GM10847 (cell line): ENCODE data around the gene MYL5.

ENCODE experiments used
- POLR2A ChIP-seq: IDR thresholded peaks from 2 replicates; pipeline ENCODE4 v1.6.1; 2011; ENCODE audit not compliant: insufficient read length; ENCODE audit errors: extremely low read depth

Gene MYL5

GRCh38 chr4:661881-662761, 12.2 kb upstream of the MYL5 start:
- no peak for TF ChIP-seq POLR2A

GRCh38 chr4:663046-663437, 11.3 kb upstream of the MYL5 start:
- no peak for TF ChIP-seq POLR2A

- no peak for TF ChIP-seq POLR2A
Observed at GRCh38 chr4:663438-664428, 10.6 kb upstream of the MYL5 start.

GRCh38 chr4:664713-665231, 9.6 kb upstream of the MYL5 start:
- no peak for TF ChIP-seq POLR2A

- TF ChIP-seq POLR2A: no peak
Observed at GRCh38 chr4:665381-665750, 9.0 kb upstream of the MYL5 start.

- TF ChIP-seq POLR2A: no peak
Observed at GRCh38 chr4:665751-666435, 8.4 kb upstream of the MYL5 start.

- no peak for TF ChIP-seq POLR2A
Observed at GRCh38 chr4:666436-666810, 7.9 kb upstream of the MYL5 start.

- no peak for TF ChIP-seq POLR2A
Observed at GRCh38 chr4:666822-667544, 7.4 kb upstream of the MYL5 start.

GRCh38 chr4:667545-667925, 6.8 kb upstream of the MYL5 start:
- TF ChIP-seq POLR2A: no peak

GRCh38 chr4:671769-672168, 2.6 kb upstream of the MYL5 start:
- no peak for TF ChIP-seq POLR2A

GRCh38 chr4:673349-674091, 822 bp upstream of the MYL5 start:
- no peak for TF ChIP-seq POLR2A

GRCh38 chr4:675036-675882, 917 bp downstream of the MYL5 start:
- TF ChIP-seq POLR2A: no peak
